ENCODE results near the gene NOL4L. TPM values are rescaled to one million over a fixed set of nuclear protein-coding genes. Genes with fewer than 3 reads are reported as not detected.

Gene NOL4L
- total and polyA plus RNA-seq, 2 experiments from 2014 or later, result 38.8 to 39.2 TPM

- Mint-ChIP-seq H3K27ac (peak overlapping the region; percentile 62; the same call in 1 of the 2 replicates), H3K27me3 (ENCODE audit: insufficient read depth, low read depth, poor library complexity) (peaks cover 9% of the 10 kb centered on the region), H3K36me3 (ENCODE audit: low read depth) (no peaks in the 10 kb centered on the region; the same call in 2 of the 3 replicates), H3K4me1 (peaks cover 39% of the 10 kb centered on the region), H3K9me3 (no peaks in the 10 kb centered on the region; the same call in 2 of the 3 replicates), H3K4me3 (peak overlapping the region; percentile 49; the same call in 2 of the 3 replicates)
- 0 out of 2 replicates have a peak, but pooled peaks cover under 1% of the 10 kb centered on the region for H3K9me2 ChIP-seq (ENCODE audit: insufficient read depth)
- peak overlapping the region; percentile 69 for H3K4me2 ChIP-seq
- H3K27ac ChIP-seq (ENCODE audit: low read depth), result no peak overlapping the region
- H3K36me3 ChIP-seq (ENCODE audit: insufficient read depth), result no peaks in the 10 kb centered on the region
- H3K27me3 ChIP-seq (ENCODE audit: insufficient read depth), result no peaks in the 10 kb centered on the region
- TF ChIP-seq STAT1 (IDR thresholded peaks at IDR 0.05; ENCODE audit: unreplicated experiment) (no peak), NANOG (IDR thresholded peaks at IDR 0.05; ENCODE audit: borderline replicate concordance) (no peak), ETS1 (IDR thresholded peaks at IDR 0.05) (no peak), JUNB (IDR thresholded peaks at IDR 0.05; ENCODE audit: unreplicated experiment) (no peak), REST (IDR thresholded peaks at IDR 0.05; ENCODE audit: unreplicated experiment) (no peak), CREB1 (CRISPR knock-in tag; IDR thresholded peaks at IDR 0.05; ENCODE audit: low read depth) (no peak), EZH2 (IDR thresholded peaks at IDR 0.05; ENCODE audit: low read depth, unreplicated experiment) (no peak), ZNF331 (CRISPR knock-in tag; IDR thresholded peaks at IDR 0.05; ENCODE audit: low read depth) (no peak), CTCF (conservative IDR thresholded peaks at IDR 0.05; ENCODE audit: low read depth in 2 of 2) (no peak), EZH2phosphoT487 (IDR thresholded peaks at IDR 0.05; ENCODE audit: unreplicated experiment) (no peak), ZNF114 (CRISPR knock-in tag; IDR thresholded peaks at IDR 0.05) (no peak)
- no peak overlapping the region for H2AFZ ChIP-seq
- ATAC-seq, result peak; percentile 54
- H3F3A ChIP-seq (replicated peaks; ENCODE audit: low read depth), result peaks cover 27% of the 10 kb centered on the region
- no peaks in the 10 kb centered on the region for H3K79me2 ChIP-seq (replicated peaks; ENCODE audit: insufficient read depth)
- H3K4me3 ChIP-seq, result peak overlapping the region; percentile 37
- peaks cover 7% of the 10 kb centered on the region for H4K20me1 ChIP-seq (replicated peaks; ENCODE audit: insufficient read depth)
- peak; percentile 83 for DNase-seq (ENCODE audit: low spot score)
- H3K4me1 ChIP-seq (ENCODE audit: insufficient read depth), result peaks cover 26% of the 10 kb centered on the region
These were observed 22.6 kb downstream of the NOL4L start for GRCh38 chr20:32562495-32562911.

All from GM23338 (cell line).